H1 (cell line): Measurements from ENCODE around the gene SIGLEC10. TPM values are rescaled to one million over a fixed set of nuclear protein-coding genes. Genes with fewer than 3 reads are reported as not detected.

Experiments used
- GABPA ChIP-seq: IDR thresholded peaks from 2 replicates; pipeline ENCODE4 v1.6.1; 2011; ENCODE audit warnings: mild to moderate bottlenecking, low read length, moderate library complexity, borderline replicate concordance; ENCODE audit not compliant: insufficient read depth
- RNF2 ChIP-seq: fragments of 200-900, 300-1000 bp; sonication (generic); IDR thresholded peaks from 2 replicates; pipeline ENCODE4 v1.7.1; 2016; ENCODE audit warnings: borderline replicate concordance, low read depth, mild to moderate bottlenecking, antibody characterized with exemption, low read length; ENCODE audit not compliant: poor library complexity, severe bottlenecking; ENCODE audit errors: missing control alignments
- polyA plus RNA-seq, 7 experiments: library from polyadenylated mRNA; depleted of rRNA in 3 of 7; stranded (reverse) in 5 of 7; unstranded in 2 of 7; fragments of >200 nt in 5 of 7; fragments of 200-250 nt in 2 of 7; gene quantifications; 1 replicate in 5 of 7; 2 replicates in 1 of 7; 4 replicates in 1 of 7; pipeline versions ENCODE4 v1.2.1 to v1.2.3, GENCODE V29; 2011 to 2013; ENCODE audit warnings: missing spikeins in 2 of 7, mixed read lengths in 2 of 7
- total RNA-seq: library from RNA; stranded (reverse); fragmentation: NEBNext Ultra II Directional; extraction: Animal tissue kit (Norgen Biotek cat#: 25700); gene quantifications from 2 replicates; pipeline ENCODE4 v1.2.1, GENCODE V29; 2021

SIGLEC10 gene
- total and polyA plus RNA-seq, 2 of the 8 experiments (the other 6 are each of a cell fraction or from before 2014, with no cell fraction given) = 0.06 TPM; not detected in 1

DNA sequence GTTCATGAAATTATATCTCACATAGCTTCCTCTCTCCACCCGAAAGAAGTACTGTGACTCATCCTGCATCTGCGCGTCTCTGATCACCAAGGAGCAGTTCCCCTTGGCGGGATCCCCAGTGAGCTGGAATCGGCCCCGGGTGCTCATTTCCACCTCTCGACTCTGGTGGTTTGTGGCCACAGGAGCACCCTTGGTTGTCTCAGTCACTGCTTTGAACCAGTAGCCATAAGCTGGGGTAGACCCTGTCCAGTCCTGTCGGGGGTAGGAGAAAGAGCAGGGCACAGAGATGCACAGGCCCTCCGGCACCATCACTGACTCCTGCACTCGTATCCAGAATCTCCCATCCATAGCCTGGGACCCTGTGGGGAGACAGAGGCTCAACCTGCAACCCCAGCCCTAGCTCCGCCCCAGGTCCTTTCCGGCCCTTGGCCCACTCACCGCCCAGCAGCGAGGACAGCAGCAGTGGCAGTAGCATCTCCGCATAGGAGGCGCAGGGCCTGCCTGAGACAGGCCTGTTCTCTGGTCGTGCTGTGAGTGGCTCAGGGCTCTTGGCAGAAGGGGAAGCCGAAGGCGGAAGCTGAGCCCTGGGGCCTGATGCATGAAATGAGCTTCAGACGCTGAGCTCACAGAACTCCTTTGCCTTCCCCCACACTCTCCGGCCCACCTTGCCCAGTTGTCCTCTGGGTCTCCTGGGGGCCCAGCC, at the start of gene SIGLEC10 (continued):
- no peak for TF ChIP-seq GABPA
- TF ChIP-seq RNF2 = no peak
